DMS153 (cell line): Measurements from ENCODE around the gene TBX10.
"Not testable (repeated sequence)": the region's sequence is repeated elsewhere in the genome, so short reads cannot be mapped to it uniquely, and the experiment has no call there.

Source experiments
- DNase-seq: peaks from one replicate; lab custom pipeline; 2025; lab: John Stamatoyannopoulos, UW

The TBX10 gene

DNA sequence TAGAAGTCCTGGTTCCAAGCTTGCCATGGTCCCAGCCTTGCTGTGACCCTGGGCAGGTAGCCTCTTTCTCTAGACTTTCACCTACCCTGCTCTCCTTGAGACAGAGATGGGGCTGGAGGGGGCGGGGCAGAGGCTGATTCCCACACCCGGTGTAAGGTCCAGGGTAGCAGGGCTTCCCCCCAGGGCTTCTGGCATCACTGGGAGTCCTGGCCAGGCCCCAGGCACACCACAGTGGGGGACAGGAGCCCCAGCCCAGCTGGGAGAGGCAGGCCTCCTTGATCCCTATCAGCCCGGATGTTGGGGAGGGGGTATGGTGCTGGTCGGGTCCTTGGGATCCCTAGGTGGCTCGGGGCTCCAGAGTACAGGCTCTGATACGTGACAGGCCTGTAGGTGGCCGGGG is 8.2 kb downstream of the TBX10 start:
- DNase-seq: no peak

DNA sequence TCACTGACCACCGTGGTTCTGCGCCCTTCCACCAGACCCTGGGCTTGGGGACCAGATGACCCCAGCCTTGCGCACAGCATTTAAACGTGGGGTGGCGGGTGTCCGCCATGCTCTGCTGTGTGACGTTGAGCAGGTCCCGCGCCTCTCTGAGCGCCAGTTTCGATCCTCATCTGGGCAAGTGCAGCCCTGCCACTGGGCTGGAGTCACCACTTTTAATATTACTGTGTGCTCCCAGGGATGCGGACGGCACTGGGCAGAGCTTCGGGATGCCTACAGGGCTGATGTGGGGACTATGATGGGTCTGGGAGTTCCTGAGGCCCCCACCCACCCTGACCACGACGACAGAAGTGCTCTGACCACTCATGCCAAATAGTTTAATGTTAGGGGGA is 8.6 kb downstream of the TBX10 start:
- no peak for DNase-seq

DNA sequence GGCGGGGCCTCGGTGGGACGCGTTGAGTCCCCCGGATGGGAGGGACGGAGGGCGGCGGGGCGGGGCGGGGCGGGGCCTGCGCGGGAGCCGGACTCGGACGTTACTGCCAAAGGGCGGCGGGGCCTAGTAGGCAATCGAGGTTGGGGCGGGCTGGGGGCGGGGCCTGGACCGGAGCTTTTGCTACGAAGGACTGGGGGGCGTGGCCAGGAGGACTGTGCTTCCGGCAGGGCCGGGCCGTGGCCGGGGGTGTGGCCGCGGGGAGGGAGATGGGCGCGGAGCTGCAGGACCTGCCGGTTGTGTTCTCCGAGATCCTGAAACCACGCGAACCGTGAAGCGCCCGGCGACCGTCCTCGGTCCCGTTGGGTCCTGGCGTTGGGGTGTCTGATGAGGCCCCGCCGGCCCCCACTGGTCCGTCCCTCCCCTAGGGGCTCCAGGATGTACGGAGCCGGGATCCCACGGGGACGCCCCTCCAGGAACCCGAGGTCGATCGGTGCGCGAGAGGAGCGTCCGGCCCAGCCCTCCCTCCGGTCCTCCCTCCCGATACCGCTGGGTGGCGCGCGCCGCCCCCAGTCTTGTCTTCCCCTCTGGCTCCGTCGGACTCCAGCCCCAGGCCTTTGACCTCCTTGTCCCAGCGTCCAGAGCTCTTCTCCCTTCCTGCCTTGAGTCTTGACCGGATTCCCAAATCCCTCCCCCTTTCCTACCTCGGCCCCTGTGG is 9.2 kb downstream of the TBX10 start:
- DNase-seq: peak; percentile 94

DNA sequence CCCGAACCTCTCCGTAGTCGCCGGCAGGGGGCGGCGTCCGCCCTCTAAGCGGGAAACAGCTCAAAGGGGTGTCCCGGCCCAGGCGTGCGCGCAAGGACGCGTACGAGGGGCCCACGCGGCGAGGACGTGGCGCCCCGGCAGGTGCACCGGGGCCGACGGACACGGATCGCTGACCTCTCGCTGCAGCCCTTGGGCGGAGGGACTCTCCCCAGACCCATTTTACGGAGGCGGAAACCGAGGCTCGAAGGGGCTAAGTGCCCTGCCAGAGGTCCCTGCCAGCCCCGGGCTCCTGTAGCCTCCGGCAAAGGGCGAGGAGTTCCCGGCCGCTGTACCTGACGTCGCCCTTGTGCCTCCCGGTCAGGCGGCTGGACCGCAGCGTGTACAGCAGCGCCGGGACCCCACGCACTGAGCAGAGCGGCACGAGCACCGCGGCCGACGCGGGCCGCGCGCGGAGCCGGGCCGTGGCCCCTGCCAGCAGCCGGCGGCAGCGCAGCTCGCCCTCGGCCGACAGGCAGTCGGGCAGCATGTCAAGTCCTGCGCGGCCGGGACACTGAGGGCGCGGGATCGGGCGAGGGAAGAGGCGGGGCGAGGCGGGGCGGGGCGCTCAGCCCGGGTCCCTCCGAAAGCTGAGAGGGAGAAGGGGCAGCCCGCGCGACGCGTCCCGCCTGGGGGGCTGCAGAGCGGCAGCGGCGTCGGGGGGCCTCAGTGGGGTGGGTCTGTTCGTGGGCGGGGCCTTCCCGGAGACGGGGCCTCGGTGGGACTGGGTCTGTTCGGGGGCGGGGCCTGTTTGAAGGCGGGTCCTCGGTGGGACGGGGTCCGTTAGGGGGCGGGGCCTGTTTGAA is 10.0 kb downstream of the TBX10 start, which contains the start of gene NUDT8:
TSS of gene NUDT8 (minus strand) at position 552 of the 842 bp plus-strand sequence. CDS start at position 526, 26 bp downstream.
- DNase-seq: peak; percentile 64

DNA sequence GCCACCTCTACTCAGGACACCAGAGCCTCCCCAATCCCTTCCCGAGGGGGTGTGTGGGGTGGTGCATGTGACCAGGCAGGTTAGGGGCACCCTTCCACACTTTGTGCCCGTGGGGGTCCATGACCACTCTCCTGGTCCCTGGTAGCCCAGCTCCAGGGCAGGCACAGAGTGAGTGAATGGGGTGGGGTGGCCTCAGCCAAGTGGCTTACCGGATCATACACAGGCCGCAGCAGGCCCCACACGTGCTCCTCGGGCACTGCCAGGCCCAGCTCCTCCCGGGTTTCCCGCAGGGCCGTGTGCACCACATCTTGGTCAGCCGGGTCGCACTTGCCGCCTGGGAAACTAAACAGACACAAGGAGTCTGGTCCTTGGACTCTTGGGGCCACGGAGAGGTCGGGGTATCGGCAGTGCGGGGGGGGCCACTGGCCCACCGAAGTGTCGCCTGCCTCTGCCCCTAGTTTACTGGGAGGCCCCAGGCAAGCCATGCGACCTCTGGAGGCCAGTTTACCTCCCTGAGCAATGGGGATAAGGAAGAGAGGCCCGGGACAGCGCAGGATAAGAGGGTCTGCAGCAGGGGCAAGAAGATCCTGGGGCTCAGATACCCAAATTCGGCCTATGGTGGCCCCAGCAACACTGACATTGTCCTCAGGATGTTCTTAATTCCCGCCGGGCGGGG is 10.7 kb downstream of the TBX10 start:
- DNase-seq: no peak

DNA sequence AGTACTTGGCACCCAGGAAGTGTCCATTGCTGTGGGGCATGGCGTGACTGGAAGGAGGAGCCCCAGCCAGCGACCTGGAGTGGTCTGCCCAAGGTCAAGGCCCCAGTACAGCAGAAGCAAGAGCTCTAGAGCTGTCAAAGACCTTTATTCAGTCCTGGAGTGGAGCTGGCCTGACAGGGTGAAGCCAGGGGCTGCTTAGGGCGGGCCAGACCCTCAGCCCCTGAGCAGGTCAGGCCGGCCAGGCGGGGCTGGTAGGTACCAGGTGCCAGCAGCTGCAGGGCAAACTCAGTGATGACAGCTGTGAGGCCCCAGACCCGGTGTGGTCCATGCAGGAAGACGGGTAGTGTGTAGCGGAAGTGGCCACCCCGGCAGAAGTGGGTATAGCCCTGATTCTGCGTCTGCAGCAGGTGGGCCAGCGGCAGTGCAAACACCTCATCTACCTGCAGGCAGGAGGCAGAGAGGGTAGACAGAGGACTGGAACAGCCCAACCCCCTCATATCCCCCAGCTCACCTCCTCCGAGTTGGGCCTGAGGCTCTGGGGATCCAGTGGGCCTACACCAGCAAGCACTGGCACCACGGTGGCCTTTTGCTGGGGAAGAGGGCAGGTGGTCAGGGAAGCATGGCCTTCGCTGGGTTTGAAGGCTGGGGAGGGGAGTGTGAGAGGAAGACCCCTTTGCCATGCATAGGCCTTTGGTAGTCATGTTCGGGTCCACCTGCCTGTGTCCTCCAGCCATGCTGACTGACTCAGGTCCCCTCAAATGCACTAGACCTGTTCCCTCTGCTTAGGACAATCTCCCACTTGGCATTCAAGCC is 11.5 kb downstream of the TBX10 start:
- DNase-seq: no peak

DNA sequence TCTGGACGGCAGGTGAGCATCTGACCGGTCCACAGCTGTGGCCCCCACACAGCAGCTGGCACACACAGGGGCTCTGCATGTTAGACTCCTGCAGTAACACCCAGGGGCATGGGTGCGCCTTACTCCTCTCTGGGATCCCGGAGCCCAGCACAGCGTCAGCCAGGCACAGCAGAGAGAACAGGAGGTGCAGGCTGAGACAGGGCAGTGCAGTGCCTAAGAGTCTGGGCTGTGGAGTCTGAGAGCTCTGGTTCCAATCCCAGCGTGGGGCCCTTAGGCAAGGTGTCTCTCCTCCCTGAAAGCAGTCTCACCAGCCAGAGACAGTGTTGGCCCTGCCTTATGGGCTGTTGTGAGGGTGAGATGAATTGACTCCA is 12.1 kb downstream of the TBX10 start:
- DNase-seq: no peak

DNA sequence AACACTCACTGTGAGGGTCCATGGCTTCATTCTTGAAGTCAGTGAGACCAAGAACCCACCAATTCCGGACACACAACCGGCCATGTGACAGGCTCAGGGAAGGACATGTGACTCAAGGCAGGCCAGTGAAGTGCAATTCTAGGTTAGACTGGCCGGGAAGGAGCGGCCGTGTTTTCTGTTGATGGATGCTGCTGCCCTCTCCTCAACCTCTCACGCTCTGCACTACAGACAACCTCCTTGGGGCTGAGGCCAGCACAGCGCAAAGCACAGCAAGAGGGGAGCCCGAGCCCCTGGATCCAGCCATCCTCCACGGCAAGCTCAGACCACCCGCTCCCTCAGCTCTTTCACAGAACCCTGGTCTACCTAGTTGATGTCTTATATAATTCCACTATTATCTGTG is 12.6 kb downstream of the TBX10 start:
- DNase-seq: no peak

DNA sequence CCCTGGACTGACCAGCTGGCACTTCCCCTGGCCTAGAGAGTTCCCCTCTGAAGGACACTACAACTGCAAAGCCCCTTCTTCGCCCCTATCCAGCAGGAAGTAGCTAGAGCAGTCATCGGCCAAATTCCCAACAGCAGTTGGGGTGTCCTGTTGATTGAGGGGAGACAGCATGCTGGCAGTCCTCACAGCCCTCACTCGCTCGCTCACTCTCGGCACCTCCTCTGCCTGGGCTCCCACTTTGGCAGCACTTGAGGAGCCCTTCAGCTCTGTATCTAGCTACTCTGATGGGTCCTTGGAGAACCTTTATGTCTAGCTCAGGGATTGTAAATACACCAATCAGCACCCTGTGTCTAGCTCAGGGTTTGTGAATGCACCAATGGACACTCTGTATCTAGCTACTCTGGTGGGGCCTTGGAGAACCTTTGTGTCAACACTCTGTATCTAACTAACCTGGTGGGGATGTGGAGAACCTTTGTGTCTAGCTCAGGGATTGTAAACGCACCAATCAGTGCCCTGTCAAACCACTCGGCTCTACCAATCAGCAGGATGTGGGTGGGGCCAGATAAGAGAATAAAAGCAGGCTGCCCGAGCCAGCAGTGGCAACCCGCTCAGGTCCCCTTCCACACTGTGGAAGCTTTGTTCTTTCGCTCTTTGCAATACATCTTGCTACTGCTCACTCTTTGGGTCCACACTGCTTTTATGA is 13.3 kb downstream of the TBX10 start:
- DNase-seq: not testable (repeated sequence)

DNA sequence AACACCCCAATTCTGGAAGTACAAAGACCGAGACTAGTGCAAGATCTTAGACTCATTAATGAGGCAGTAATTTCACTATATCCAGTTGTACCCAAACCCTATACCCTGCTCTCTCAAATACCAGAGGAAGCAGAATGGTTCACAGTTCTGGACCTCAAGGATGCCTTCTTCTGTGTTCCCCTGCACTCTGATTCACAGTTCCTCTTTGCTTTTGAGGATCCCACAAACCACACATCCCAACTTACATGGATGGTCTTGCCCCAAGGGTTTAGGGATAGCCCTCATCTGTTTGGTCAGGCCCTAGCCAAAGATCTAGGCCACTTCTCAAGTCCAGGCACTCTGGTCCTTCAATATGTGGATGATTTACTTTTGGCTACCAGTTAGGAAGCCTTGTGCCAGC is 15.8 kb downstream of the TBX10 start:
- not testable (repeated sequence) for DNase-seq

DNA sequence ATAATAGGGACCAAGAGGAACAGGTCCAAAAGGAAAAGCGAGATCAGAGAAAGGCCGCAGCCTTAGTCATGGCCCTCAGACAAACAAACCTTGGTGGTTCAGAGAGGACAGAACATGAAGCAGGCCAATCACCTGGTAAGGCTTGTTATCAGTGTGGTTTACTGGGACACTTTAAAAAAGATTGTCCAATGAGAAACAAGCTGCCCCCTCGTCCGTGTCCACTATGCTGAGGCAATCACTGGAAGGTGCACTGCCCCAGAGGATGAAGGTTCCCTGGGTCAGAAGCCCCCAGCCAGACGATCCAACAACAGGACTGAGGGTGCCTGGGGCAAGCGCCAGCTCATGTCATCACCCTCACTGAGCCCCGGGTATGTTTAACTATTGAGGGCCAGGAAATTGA is 16.7 kb downstream of the TBX10 start:
- not testable (repeated sequence) for DNase-seq

DNA sequence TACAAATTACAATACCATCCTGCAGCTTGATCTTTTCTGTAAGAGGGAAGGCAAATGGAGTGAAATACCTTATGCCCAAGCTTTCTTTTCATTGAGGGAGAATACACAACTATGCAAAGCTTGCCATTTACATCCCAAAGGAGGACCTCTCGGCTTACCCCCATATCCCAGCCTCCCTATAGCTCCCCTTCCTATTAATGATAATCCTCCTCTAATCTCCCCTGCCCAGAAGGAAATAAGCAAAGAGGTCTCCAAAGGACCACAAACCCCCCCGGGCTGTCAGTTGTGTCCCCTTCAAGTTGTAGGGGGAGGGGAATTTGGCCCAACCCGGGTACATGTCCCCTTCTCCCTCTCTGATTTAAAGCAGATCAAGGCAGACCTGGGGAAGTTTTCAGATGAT is 17.6 kb downstream of the TBX10 start:
- not testable (repeated sequence) for DNase-seq

DNA sequence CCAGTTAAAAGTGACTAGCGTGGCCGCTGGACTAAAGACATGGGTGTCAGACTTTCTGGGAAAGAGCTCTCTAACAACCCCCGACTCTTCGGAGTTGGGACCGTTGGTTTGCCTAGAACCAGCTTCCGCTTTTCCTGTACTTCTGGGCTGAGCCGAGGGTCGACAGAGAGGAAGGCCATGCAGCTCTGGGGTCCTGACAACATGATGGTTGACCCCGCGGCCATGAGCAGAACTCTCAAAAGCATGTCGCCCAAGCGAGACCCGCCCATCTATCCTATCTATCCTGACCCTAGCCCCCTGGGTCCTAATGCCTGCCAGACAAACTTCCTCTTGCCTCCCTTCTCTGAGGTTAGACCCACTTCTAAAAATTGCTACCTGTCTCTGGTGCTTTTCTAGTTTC is 18.9 kb downstream of the TBX10 start:
- not testable (repeated sequence) for DNase-seq

DNA sequence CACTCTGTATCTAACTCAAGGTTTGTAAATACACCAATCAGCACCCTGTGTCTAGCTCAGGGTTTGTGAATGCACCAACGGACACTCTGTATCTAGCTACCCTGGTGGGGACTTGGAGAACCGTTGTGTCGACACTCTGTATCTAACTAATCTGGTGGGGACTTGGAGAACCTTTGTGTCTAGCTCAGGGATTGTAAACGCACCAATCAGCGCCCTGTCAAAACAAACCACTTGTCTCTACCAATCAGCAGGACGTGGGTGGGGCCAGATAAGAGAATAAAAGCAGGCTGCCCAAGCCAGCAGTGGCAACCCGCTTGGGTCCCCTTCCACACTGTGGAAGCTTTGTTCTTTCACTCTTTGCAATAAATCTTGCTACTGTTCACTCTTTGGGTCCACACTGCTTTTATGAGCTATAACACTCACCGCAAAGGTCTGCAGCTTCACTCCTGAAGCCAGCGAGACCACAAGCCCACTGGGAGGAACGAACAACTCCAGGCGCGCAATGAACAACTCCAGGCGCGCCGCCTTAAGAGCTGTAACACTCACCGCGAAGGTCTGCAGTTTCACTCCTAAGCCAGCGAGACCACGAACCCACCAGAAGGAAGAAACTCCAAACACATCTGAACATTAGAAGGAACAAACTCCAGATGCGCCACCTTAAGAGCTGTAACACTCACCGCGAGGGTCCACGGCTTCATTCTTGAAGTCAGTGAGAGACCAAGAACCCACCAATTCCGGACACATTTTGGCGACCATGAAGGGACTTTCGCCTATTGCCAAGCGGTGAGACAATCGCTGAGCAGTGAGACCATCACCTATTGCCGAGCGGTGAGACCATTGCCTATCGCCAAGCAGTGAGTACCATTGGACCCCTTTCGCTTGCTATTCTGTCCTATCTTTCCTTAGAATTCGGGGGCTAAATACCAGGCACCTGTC is 19.6 kb downstream of the TBX10 start:
- not testable (repeated sequence) for DNase-seq

DNA sequence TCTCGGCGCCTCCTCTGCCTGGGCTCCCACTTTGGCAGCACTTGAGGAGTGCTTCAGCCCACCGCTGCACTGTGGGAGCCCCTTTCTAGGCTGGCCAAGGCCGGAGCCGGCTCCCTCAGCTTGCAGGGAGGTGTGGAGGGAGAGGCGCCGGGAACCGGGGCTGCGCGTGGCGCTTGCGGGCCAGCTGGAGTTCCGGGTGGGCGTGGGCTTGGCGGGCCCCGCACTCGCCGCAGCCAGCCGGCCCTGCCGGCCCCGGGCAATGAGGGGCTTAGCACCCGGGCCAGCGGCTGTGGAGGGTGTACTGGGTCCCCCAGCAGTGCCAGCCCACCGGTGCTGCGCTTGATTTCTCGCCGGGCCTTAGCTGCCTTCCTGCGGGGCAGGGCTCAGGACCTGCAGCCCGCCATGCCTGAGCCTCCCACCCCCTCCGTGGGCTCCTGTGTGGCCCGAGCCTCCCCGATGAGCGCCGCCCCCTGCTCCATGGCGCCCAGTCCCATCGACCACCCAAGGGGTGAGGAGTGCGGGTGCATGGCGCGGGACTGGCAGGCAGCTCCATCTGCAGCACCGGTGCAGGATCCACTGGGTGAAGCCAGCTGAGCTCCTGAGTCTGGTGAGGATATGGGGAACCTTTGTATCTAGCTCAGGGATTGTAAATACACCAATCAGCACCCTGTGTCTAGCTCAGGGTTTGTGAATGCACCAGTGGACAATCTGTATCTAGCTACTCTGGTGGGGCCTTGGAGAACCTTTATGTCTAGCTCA is 20.5 kb downstream of the TBX10 start:
- DNase-seq: not testable (repeated sequence)

DNA sequence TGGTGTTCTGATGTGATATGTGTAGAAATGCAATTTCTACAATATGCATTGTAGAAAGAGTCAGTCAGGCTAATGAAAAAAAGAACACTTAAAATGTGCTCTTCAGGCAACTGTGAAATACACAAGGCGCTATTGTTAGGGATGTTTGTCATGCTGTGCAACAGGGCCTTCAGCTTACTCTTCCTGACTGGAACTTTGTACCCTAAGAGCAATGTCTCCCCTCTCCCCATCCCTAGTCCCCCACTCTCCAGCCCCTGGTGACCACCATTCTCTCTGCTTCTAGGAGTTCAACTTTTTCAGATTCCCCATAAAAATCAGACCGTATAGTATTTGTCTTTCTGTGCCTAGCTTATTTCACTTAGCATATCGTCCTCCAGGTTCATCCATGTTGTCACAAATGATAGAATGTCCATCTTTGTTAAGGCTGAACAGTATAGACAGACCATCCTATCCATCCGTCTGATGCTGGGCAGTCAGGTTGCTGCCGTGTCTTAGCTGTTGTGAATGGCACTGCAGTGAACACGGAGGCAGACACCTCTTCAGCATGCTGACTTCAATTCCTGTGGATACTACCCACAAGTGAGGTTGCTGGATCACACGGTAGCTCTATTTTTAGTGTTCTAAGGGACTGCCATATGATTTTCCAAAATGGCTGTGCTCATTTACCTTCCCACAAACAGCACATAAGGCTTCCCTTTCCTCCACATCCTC is 22.2 kb downstream of the TBX10 start:
- no peak for DNase-seq

DNA sequence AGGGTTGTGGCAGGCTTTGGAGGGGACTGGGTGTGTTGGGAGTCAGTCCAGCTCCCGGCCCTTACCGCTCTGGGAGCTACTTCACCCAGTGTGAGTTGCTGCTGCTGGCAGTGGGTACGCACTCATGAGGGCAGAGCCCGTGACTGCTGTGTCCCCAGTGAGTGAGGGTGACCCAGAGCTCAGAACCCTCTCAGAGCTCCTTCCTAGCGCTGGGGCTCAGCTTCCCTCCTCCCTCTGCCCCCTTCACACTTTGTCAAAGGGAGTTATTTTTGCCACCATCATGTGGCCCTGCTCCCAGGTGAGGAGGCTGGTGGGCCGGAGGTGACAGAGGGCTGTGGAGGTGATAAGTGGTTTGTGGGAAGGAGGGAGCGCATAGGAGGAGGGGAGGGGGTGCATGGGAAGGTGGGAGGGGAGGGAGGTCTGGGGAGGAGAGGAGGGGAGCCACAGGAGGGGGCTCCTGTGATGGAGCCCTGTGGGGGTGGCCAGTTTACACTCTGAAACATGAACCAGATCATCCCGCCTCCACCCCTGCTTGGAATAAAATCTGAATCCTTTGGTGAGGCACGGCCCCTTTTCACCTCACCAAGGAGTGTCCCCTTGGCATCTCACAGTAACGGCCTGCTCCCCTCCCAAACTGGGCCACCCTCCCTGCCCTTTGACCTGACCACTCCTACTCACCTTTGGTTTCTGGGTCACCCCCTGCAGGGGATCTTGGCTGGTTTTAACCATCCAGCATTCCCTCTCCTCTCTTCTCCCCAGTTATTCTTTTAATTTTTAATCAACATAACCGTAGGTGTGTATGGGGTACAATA is 22.9 kb downstream of the TBX10 start:
- DNase-seq: no peak
